Activated CD8-positive, alpha-beta memory T cell treated with anti-CD3 and anti-CD28 coated beads, Interleukin-2, amount 50 U/mL, for 1 hour (primary cell): ENCODE data around the gene ARHGAP42.
"Not testable (repeated sequence)": the region's sequence is repeated elsewhere in the genome, so short reads cannot be mapped to it uniquely, and the experiment has no call there.

Experiments
- DNase-seq: peaks from one replicate; pipeline ENCODE4 v3.0.0-alpha.2; 2020; ENCODE audit errors: extremely low read depth

Gene ARHGAP42

DNA sequence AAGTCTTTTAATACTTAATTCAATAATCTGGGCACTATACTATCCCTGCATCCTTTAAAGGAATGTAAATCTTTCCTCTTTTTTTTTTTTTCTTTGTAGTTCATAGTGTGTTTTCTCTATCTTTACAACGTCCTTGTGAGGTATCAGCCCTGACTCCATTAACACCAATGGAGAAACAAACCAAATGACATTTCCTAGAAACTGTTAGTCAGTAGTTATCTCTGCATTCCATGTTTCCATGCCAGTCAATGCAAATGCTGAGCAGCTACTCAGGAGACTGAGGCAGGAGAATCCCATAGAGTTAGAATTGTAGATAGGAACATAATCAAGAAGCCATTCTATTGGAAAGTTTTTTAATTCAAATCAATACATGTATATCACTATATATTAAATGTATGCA is 182.2 kb downstream of the ARHGAP42 start:
- no peak for DNase-seq

DNA sequence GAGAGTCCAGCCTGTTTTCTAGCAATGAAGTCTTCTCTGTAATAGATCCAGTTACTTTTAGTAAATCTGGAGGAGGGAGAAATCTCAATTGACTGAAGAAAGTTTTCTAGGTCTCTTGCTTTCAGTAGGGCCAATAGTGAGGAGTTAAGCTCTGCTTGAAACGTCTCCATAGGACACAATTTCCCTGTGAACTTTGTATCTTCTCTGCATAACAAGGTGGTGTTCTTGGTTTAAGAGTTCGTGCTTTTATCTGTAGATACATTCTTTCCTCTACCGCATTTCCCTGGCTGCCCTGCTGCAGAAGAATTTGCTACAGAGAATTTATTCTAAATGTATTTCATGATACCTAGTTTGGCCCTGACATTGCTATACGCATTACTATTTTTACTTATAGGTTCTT is 183.1 kb downstream of the ARHGAP42 start:
- no peak for DNase-seq

DNA sequence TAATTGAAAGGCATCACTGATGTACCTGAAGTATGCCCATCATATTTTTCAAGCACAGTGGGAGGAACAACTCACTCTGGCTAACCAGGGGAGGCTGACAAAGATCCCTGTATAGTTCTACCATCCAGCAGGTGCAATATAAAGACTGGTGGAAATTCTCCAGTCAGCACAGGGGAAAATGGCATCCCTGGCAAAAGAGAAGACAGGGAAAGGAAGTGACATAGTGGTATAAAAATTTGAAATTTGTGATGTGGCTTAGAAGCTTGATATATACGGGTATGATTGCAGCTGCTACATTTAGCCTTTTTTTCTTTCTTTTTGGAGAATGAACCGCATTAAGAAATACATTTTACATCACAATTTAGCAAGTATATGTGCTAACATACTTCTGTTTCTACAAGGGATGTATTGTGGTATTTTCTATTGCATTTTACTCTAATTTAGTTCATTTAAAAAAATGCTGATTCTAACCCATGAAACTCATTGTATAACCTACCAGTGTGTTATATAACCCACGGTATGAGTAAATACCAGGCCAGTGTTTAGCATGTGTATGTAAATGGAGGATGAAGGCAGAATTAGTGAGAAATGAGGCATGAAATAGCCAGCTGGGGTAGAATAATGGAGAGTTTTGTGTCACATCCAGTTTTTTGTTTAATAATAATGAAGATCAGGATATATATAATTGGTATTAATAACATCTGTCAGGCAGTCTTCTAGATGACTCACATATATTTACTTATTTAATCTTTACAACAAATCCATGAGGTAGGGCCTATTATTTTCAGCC is 186.1 kb downstream of the ARHGAP42 start:
- DNase-seq, result no peak

DNA sequence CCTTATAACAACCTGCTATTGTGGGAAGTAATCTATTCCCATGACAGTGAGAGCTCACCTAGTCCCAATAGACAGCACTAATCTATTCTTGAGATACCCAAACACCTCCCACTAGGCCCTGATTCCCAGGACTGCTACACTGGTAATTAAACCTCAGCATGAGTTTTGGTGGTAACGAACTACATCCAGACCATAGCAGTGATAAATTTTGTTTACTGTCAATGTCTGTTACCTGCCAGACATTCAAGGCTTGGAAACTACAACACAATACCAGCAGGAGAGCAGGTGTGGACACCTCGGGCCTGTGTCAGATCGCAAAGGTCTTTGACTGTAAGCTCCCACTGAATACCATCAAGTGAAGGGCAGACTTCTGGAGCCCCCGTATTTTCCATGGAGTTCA is 187.1 kb downstream of the ARHGAP42 start:
- DNase-seq, result no peak

DNA sequence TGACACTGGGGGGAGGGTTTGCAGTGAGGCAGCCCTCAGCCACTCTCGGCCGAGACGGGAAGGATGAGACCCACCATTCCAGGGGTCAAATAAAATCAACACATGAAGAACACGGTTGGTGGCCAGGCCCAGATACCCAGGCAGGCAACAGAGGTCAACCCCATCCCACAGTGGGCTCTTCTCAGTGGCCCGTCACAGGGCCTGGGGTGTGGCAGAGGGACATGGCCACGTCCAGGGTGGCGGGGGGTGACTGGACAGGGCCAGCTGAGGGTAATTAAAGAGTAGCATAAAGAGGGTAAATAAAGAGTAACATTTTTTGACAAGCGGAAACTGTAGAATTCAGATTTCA is 188.4 kb downstream of the ARHGAP42 start:
- DNase-seq, result no peak

DNA sequence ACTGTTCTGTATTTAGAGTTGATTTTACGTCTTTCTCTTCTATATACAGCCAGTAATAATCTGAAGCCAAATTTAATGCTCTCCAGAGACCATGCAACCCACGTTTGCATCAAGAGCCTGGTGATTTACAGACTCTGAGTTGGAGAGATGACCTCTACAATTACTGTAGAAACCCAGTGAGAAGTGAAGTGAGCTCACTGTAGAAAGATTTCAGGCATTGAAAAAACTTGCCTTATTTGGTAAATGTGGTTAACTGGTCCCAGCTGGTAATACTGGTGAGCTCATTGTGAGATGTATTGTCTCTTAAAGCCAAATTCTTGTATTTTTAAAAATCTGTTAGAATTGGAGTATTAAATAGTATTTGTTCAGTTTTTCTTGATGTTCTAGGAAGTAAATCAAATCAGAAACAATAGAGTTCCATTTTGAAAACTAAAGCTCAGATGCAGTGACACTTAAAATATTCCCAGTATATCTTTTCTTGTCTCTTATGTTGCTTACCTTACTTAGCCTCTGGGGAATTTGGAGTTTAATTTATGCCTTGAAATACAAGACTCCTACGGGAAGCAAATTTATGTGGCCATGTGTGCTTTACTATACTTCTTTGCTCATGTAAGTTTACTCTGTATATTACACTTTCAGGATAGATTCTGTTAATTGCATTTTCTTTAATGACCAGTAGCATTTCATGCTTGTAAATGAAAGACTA is 189.9 kb downstream of the ARHGAP42 start:
- no peak for DNase-seq

DNA sequence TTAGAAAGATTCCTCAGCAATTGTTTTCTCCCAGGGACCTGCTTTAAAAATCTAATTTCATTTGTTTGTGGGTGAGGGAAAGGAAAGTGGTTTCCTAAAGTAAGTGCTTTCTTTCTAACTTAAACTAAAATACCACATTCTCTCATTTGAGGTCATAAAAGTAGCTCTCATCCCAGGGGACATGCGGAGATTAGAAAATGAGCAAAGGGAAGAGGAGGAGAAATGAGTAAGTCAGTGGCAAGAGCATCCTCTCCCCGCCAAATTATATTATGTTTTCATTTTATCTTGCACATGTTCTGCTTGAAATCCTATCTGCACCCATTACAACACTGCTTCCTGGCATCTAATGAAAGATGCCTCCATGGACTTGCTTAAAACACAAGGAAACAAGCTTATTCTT is 191.4 kb downstream of the ARHGAP42 start:
- no peak for DNase-seq

DNA sequence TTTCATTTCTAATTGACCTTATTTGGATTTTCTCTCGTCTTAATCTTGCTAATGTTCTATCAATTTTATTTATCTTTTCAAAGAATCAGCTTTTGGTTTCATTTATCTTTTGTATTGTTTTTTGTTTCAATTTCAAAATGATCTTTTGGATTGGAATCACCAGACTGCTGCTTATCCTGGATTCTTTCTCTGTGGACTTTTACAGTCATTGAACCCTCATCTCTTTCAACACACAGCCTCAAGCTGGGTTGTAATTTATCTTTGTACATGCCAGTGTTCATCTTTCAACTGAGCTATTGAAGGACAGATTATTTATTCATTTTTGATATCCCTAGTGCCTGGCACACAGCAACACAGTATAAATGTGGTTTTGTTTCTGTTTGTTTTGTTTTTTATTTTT is 195.9 kb downstream of the ARHGAP42 start:
- DNase-seq, result no peak

DNA sequence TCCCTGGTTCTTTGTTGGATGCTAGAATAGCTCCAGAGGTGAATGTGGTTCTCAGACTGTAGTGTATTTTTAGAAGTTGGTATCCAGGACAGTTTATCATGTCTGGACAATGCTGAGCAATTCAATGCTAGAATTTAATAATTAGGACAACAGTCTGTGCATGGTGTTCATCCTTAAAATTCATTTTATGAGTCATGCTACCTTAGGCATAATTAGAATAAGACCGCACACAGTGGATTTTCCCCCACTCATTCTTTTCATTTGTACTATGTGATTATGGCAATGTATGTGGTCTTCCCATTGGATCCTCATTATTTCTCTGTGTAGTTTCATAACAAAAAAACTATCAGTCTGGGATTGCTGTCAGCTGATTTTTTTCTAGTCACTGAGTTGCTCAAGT is 196.7 kb downstream of the ARHGAP42 start:
- no peak for DNase-seq

DNA sequence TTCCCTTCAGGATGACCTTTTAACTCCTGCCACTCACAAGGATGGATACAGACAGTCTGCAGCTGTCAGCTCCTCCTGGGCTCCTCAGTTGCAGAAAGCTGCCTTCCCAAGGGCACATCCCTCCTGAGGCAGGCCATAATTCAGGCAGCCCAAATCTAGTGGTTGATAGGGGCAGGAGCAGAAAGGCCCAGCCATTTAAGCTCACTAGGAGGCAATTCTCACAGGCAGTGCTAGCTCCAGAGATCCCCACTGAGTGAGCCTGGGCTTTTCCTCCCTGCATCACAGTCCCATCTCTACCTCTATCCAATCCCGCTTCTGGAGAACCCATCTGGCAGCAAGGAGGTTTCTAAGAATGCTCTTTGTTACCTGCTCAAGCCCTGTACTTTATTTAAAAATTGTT is 200.6 kb downstream of the ARHGAP42 start:
- no peak for DNase-seq

DNA sequence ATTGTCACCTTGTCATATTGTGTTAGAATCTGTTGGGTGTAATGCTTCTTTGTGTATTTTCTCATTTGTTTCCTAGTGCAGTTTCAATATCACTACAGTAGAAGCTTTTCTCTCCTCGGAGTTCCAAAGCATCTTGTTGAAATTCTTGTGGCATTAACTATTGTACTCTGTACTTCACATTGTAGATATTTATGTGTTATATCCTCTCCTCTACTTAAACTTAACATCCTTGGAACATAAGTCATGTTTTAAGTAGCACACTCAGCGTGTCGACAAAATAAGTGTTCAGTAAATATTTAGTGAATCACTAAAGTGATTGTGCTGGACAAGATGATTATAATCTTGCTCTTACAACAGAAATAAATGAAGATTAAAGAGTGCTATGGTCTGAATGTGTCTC is 201.7 kb downstream of the ARHGAP42 start:
- DNase-seq, result no peak

DNA sequence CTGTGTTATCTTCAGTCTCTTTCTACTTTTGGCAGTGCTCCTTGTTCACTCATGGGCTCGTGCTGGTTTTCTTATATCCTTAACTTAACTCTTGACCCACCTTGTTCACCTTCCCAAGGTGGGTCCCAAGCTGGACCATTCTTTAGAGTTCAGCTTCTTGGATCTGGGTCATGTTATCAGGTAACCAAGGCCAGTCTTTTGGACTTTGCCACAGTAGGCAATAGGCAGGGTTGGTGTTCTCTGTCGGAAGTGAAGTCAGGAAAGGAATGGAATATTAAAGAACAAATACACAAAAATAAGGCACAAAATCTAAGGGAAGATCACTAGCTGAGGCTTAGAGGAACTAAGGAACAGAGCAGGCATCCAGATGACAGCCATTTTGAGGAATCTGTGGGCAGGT is 202.7 kb downstream of the ARHGAP42 start:
- no peak for DNase-seq

DNA sequence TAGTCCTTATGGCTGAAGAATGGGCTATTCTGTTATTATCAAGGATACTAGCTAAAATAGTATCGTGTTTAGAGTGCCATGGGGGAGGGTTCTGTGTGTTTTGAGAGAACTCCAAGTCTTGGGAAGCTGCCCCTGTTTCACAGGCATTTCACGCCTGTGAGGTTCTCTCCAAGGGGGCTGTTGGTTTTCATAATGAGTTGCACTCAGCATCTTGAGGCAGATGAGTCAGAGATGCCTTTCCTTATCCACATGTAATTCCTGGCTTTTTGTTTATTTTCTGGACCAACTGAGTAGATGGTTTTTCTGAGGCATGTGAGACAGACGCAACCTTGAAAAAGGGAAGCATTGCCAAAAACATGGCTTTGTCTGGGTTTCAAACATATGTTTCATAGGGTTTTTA is 203.7 kb downstream of the ARHGAP42 start:
- DNase-seq, result no peak

DNA sequence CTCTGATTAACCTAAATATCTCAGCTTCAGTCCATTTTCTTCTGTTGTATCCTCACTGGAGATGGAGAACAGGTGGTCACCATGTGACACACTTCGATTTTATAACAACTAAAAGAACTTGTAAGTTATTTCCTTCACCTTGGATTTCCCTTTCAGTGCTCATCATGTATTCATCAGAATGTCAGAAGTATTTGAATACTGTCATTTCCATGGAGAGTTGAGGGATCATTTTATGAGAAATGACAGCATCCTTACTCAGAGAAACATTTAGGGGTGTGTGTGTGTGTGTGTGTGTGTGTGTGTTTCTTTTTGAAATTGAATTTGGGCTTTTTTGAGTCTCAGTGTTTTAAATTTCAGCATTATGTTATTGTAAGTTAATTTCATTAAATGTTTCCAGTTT is 205.8 kb downstream of the ARHGAP42 start:
- no peak for DNase-seq

DNA sequence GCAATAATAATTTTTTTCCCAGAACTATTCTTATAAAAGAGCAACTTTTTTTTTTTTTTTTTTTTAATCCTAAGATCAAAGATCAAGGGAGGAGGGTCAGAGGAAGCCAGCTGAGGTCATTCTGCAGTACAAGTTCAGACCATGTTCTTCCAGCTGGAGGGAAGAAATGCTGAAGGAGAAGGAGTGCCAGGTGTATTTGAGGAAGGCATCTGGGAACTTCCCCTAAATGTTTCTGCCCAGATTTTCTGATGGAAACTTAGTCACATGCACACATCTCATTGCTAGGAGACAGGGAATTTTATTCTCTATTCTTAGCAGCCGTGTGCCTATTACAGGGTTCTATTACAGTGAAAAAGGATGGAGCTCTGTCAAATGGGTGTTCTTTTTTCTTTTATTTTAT is 208.4 kb downstream of the ARHGAP42 start:
- DNase-seq, result no peak

DNA sequence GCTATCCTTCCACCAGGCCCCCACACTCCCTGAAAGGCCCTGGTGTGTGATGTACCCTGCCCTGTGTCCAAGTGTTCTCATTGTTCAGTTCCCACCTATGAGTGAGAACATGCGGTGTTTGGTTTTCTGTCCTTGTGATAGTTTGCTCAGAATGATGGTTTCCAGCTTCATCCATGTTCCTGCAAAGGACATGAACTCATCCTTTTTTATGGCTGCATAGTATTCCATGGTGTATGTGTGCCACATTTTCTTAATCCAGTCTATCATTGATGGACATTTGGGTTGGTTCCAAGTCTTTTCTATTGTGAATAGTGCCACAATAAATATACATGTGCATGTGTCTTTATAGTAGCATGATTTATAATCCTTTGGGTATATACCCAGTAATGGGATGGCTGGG is 208.9 kb downstream of the ARHGAP42 start:
- not testable (repeated sequence) for DNase-seq

DNA sequence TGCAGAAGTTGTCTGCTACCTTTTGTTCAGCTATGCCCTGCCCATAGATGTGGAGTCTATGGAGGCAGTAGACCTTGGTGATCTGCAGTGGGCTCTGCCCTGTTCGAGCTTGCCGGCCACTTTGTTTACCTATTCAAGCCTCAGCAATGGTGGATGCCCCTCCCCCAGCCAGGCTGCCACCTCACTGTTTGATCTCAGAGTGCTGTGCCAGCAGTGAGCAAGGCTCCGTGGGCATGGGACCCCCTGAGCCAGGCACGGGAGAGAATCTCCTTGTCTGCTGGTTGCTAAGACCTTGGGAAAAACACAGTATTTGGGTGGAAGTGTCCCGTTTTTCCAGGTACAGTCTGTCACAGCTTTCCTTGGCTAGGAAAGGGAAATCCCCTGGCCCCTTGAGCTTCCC is 214.4 kb downstream of the ARHGAP42 start:
- not testable (repeated sequence) for DNase-seq

DNA sequence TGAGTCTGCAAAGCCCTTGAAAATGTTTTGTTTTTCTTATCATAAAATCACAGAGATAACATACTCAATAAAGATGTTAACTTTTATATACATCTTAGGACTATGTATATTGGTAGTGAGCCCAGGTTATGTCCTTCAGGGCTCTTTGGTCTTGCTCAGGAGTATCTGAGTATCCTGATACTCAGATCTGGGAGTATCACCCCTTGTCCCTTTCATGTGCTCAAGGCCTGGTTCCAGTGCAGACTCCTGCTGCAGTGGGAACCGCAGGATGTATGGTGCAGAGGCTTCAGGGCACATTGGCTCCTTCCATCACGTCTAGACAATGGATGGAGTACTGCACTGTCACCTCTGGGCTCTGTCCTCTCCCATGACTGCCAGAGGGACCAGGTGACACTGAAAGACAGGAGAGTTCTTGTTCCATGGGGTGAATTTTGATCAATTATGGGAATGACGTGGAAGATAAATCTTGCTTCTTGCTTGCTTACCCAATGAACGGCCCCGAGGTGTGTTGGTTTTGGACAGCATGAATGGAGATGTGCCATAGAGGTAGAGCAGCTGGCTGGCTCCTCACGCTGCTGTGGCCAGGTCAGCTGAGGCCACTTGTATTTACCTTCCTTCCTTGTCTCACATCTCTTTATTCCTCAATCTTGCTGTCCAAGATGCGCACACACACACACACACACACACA is 215.5 kb downstream of the ARHGAP42 start:
- no peak for DNase-seq

DNA sequence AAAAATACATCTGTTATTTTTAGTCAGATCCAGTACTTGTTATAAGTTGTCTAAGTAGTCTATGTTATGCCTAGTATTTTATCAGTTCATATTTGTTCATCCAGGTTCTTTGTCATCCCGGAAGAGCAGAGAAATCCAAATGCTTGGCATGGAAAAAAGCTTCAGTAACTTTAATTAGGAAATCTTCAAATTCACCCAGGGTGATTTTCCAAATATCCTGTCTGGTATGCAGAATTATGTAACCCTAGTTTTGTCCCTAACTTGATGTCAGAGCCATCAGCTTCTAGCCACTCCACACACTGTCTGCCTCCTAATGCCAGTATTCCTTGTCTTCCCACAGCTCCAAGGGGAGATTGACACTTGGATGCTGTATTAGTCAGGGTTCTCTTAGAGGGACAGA is 216.2 kb downstream of the ARHGAP42 start:
- no peak for DNase-seq

DNA sequence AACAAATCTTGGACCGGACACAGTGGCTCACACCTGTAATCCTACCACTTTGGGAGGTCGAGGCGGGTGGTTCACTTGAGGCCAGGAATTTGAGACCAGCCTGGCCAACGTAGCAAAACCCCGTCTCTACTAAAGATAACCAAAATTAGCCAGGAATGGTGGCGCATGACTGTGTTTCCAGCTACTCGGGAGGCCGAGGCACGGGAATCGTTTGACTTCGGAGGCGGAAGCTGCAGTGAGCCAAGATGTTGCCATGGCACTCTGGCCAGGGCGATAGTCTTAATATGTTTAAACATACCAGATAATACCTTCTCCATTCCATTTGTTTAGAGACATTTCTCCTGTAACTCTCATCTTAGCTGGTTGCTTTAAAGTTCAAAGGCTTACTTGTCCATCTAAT is 218.6 kb downstream of the ARHGAP42 start:
- no peak for DNase-seq

DNA sequence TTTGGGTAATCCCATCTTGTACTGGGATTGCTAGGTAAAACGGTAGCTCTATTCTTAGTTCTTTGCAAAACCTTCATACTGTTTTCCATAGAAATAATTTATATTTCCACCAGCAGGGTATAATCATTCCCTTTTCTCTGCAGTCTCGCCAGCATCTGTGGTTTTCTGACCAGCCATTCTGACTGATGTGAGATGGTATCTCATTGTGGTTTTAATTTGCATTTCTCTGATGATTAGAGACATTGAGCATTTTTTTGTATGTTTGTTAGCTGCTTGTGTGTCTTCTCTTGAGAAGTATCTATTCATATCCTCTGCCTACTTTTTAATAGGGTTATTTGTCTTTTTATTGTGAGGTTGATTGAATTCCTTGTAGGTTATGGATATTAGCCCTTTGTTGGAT is 221.7 kb downstream of the ARHGAP42 start:
- DNase-seq, result no peak

DNA sequence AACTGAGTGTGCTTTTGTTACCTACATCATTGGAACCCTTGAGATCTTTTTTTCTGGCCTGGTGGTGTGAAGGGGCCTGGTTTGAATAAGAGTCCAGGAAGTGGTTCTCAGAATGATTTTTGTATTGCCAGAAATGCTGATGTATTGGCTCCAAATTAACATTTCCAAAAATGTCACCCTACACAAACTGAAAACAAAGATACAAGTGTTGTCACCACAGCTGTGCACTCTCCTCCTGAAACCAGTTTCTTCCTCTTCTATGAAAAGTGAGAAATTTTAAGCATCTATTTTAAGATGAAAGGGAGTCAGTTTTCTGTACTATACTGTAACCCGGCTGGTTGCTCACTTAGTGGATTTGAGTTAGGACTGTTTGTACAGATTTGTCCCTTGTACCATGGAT is 223.7 kb downstream of the ARHGAP42 start:
- DNase-seq, result no peak
